GM19467 (cell line): ENCODE results near the gene APC.
"Not testable (repeated sequence)": the region's sequence is repeated elsewhere in the genome, so short reads cannot be mapped to it uniquely, and the experiment has no call there.

ENCODE experiments used
- ATAC-seq: cut with Tn5 transposase; IDR thresholded peaks from one replicate; pipeline ENCODE4 v1.9.1; 2021; ENCODE audit warnings: mild to moderate bottlenecking, moderate library complexity; ENCODE audit not compliant: unreplicated experiment

APC gene

DNA sequence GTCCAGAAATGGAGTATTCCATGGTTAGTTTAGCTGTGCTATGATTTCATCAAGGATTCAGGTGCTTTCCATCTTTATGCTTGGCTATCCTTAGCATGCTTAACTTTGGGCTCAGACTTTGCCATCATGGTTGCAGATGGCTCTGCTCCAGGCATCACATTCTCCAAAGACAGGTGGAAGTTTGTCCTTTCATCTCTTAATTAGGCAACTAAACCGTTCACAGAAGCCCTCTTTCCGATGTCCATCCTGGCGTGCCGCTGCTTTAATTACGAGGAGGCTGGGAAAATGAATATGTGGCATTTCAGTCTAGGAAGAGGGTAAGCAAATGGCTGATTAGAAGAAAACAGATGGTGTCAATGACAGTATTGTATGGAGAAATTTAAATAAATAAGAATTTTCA is 24.5 kb upstream of the APC start:
- no peak for ATAC-seq

DNA sequence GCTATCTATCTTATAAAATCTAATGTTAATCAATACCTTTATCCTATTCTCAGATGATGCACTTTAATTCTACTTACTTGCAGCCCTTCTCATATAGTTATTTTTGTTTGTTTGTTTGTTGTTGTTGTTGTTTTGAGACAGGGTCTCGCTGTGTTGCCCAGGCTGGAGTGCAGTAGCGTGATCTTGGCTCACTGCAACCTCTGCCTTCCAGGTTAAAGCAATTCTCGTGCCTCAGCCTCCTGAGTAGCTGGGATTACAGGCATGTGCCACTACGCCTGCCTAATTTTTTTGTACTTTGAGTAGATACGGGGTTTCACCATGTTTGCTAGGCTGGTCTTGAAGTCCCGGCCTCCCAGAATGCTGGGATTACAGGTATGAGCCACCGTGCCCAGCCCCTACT is 20.8 kb upstream of the APC start:
- ATAC-seq, result not testable (repeated sequence)

DNA sequence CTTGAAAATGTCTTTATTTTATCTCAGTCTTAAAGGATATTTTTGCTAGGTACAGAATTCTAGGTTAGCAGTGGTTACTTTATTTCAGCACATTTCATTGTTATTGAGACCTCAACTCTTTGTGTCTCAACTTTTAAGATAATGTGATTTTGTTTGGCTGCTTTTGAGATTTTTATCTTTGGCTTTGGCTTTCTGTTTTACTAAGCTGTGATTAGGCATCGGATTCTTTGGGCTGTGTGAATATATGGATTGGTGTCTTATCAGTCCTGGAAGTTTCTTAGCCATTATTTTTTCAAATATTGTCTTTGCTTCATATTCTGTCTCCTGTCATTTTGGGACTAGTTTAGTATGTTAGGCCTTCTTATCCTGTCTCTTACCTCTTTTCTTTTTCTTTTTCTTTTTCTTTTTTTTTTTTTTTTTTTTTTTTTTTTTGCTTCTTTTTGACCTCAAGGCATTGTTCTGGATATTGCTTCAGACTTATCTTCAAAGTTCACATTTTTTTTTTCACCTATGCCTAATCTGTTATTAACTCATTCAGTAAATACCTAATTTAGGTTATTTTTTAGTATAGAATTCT is 20.1 kb upstream of the APC start:
- ATAC-seq, result no peak

DNA sequence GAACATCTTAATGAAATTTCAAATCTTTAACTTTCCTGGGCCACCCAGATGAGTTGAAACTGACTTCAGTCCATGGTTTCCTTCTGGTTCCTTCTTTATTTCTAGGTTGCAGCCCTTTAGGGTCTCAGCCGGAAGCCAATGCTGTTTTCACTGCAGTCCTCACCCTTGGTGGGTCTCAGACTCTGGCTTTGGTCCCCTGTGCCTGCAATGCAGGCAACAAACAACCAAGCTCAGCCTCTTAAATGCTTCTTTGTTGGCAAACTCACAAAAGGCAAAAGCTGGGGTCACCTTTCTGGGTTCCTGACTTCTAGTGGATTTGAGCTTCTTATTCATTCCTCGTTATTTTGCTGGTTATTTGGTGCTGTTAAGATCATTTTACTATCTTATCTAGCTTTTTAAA is 19.3 kb upstream of the APC start:
- no peak for ATAC-seq

DNA sequence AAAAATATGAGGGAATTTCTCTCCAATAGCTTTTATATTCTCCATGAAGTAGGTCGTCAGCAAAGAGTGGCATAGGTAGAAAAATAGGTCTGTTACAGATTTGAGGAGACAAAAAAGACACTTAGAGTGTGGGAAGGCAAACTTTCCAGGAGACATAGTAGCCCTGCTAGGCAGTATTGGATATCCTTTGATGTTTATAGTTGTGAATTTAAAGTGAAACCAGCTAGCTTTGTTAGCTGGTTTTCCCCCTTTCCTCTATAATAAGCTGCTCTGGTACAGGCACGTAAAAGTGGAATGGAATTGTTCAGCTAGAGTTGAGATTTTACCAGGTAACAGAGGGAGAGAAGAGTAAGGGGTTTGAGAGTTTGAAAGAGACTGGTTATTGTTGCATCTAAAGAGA is 17.1 kb upstream of the APC start:
- no peak for ATAC-seq

DNA sequence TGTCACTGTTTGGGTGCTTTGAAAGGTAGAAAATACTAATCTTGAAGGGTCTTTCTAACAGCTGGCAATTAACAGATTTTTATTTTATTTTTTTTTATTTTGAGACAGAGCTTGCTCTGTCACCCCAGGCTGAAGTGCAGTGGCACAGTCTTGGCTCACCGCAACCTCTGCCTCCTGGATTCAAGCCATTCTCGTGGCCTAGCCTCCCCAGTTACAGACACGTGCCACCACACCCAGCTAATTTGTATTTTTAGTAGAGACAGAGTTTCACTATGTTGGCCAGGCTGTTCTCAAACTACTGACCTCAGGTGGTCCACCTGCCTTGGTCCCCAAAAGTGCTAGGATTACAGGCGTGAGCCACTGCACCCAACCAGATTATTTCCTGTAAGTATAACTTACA is 12.8 kb upstream of the APC start:
- no peak for ATAC-seq

DNA sequence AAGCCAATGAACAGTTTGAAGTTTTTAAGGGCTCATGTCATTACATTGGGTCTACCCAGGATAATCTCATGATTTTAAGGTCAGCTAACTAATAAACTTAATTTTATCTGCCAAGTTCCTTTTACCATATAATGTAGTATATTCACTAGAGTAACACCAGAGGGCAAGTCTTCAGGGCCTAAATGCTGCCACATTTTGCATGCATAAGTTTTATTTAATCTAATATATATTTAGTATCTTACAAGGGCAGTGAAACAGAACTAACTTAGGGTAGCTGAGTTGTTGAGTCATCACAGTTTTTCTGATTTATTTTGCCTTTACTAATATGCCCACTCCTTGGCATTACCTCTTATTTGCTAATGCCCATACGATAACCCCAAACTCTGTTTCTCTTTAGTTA is 8.1 kb upstream of the APC start:
- no peak for ATAC-seq

DNA sequence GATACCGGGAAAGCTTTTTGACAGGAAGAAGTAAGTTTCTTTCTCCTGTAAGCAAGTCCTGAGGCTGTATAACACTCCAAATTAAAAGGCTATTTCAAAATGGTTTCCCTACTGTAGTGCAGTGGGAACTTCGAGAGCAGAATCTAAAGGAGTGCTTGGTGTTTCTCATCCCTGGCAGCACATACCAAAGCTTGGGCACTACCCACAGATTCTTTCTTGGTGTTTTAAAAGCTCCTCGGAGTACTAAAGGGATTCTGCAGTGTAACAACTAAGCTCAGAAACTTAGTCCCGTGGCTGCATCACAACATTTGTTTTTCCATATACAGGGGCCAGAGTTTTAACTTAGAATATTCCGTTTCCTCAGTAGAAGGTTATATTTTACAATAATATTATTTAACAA is 5.6 kb upstream of the APC start:
- ATAC-seq, result no peak

DNA sequence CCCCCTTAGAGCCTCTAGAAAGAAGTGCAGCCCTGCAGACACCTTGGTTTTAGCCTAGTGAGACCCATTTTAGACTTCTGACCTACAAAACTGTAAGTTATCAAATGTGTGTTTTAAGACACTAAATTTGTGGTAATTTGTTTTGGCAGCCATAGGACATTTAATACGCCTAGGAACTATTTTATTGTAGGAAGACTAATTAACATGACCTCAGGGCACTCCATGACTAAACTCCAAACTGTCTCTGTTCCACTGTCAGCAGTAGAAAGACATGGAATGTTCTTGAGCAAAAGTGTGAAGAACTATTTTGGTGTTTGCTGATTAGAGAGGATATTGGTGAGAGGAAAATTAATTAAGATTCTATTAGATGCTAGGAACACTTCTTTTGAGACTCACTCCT is 4.1 kb upstream of the APC start:
- no peak for ATAC-seq

DNA sequence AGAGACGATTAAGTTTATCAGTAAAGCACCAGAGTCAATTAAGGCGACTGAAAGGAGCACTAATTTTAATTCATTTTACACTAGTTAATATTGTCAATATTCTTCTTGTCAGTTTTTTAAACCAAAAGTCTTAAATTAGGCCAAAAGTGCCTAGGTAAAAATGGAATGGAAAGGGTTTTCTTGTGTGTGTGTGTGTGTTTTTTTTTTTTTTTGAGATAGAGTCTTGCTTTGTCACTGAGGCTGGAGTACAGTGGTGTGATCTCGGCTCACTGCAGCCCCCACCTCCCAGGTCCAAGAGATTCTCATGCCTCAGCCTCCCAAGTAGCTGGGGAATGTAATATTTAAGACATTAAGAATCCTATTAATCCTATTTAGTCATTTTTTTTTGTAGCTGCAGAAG is 3.1 kb upstream of the APC start:
- no peak for ATAC-seq

DNA sequence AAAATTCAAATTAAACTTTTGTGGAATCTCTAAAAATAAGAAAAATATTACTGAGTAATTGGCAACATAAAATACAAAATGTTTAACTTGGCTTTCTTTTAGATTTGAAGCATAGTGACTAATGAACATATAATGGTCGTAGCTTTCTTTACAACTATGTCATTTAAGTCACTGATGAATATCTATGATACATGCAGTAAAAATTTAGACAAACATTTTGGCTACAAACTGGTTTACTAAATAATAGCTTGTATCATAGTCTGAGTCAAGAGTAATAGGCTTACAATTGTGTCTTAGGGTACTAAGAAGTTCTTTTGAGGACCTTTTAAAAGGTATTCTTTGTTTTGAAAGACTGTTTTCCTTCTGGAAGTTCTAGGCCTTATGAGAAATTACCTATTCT is 2.0 kb upstream of the APC start:
- ATAC-seq, result no peak

DNA sequence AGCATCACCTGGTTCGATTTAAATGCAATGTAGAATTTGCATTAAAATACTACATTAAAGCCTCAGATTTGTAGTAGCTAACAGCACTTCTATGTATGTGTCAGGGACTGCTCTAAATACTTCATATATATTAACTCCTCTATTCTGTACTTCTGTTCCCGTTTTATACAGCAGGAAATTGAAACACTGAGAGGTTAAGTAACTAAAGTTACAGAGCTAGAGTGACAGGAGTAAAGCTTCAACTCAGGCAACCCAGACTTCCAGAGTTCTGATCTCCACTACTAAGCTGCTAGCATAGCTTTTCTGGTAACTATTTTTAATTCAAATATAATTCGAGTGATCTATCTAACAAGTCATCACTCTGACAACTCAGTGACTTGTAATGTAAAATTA is 619 bp upstream of the APC start:
- no peak for ATAC-seq

DNA sequence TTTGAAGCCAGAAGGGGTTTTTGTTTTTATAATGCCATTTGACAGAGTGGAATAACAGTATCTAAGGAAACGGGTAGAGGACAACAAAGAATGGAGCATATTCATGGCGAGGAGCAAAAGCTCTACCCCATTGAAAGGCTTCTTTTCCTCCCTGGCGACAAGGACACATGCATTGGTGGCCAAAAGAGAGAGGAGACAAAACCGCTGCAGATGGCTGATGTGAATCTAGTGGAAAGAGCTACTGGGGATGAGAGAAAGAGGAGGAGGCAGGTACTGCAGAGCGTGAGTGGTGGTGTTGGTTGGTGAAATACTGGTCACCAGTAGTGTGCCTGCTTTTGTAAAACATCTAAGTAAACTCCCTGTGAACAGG is 491 bp downstream of the APC start:
- ATAC-seq, result peak; percentile 22

DNA sequence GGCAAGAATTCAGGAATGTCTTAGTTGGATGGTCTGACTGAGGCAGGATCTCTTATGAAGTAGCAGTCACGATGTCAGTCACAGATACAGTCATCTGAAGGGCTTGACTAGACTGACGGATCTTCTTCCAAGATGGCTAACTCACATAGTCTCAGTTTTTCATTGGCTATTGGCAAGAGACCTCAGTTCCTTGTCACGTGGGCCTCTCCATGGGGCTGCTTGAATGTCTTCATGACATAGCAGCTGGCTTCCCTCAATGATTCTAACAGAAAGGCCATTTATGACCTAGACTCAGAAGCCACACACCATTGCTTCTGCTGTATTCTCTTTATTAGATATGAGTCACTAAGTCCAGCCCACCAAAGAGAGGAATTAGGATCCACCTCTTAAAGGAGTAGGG is 4.7 kb downstream of the APC start:
- no peak for ATAC-seq

DNA sequence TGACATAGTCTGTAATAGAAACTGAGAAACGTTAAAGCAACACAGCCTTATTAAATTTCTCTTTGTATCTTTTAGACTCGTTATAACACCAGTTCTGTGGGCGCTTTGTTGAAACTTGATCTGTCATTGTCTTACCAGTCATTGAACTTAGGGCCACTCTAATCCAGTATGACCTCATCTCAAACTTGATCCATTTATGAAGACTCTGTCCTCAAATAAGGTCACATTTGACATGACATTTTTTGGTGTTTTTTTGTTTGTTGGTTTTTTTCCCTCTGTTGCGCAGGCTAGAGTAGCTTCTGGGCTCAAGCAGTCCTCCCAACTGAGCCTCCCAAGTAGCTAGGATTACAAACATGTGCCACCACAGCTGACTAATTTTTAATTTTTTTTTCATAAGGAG is 5.9 kb downstream of the APC start:
- ATAC-seq, result no peak

DNA sequence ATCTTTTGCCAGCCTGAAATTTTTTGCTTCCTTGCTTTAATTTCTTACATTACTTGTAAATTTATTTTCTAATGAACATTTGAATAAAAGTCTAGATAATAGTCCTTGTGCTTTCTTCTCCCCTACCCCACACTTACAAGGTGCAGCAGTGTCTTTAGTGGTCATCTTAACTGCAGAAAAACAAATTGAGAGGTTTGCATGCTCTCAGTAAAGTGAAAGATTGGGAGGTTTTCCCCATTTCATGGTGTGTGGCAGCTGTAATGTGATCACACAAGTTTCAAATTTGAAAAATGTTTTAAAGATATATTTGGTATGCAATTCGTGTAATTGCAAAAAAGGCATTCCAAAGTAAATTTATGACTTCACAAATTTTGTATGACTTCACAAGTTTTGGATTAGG is 14.7 kb downstream of the APC start:
- no peak for ATAC-seq

DNA sequence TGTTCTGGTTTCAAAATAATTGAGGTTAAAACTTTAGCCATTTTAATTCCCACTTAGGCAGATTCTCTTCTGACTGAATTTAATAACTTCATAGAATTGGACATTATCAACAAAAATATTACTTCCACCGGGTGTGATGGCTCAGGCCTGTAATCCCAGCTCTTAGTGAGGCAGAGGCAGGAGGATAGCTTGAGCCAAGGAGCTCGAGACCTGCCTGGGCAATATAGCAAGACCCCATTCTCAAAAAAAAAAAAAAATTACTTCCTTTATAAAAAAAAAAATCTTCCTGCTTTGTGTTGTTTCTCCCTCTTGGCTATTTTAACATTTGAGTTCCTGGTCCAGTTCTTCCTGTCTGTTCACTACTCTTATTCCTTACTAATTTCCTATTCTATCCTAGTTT is 18.0 kb downstream of the APC start:
- no peak for ATAC-seq

DNA sequence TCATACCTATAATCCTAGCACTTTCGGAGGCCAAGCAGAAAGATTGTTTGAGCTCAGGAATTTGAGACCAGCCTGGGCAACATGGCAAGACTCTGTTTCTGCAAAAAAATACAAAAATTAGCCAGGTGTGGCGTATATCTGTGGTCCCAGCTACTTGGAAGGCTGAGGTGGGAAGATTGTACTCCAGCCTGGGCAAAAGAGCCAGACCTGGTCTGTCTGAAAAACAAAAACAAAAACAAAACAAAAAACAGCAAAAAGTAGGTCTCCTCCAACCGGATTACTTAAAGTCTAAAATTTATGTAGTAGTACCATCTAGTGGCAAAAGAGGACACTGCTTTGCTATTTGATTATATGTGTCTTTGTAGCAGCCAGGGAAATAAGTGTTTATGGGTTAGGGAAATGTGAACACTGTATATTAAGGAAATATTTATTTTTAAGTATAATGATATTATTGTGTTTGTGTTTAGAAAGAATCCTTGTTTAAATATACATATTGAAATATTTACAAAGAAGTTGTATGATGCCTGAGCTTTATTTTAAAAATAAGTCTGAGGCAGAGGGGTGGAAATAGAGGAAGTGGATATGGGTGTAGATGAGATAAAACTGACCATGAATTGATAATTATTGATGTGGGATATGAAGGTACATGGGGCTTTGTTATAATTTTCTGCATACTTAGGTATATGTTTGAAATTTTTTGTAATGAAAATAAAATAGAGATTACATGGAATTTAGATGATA is 20.0 kb downstream of the APC start:
- ATAC-seq, result peak; percentile 75

DNA sequence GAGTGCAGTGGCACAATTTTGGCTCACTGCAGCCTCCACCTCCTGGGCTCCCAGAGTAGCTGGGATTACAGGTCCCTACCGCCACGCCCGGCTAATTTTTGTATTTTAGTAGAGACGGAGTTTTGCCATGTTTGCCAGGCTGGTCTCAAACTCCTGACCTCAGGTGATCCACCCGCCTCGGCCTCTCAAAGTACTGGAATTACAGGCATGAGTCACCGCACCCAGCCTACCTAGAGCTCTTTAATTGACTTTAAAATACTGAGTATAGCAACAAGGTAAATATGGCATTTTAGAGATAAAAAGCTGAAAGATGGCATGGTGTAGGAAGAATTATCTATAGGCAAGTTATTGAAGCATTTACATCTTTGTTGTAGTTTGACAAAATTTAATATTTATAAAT is 21.0 kb downstream of the APC start:
- ATAC-seq, result no peak

DNA sequence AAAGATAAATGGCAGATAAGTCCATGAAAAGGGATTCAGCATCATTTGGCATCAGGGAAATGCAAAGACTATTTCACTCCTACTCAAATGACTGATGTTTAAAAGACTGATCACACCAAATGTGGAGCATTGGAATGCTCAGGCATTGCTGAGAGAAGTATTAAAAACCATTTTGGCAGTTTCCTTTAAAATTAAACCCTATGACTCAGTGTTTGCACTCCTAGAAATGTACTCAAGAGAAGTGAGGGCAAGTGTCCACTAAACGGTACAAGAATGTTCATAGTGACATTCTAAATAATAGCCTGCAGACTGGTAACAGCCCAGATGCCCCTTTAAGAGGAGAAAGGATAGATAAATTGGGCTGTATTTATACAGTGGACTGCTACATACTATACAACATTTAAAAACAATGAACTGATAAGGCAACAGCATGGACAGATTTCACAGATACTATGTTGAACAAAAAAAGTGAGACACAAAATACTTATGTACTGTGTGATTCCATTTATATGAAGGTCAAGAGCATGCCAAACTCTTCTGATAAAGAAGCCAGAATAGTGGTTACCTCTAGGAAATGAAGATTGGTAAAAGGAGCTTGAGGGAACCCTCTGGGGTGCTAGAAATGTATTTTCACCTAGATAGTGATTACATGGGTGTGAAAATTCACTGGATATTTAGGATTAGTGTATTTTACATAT is 24.6 kb downstream of the APC start:
- ATAC-seq, result no peak

DNA sequence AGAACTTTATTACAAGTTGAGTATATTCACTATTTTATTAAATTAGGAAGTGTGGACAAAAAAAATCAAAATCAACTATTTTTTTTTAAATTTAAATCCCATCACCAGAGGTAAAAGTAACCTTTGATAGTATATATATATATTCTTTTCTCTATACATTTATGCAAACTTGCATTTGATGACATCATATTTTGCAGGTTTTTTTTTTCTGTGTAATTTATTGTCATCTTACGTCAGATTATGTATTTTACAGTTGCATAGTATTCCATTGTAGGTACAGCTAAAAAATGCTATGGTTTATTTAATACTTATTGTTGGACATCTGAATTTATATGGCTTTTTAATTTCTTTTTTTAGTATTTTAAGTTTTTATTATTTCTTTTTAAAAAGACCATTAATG is 25.5 kb downstream of the APC start:
- ATAC-seq, result no peak

DNA sequence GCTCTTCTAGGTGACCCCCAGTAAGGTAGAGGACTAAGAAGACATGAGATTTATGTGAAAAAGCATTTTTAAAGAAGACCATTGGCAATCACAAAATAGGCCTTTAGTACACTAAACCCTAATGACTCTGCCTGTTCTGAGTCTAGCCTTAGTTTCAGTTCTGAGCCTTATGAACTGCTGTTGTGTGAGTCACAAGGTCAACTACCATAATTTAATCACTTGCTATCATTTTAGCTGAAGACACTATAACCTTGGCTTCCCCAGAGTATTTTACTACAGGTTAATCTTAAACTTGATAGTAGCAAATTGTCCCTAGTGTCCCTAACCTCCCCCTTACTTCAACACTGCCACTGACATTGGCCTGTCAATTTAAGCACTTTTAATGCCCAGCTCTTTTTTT is 34.4 kb downstream of the APC start:
- no peak for ATAC-seq
